H1 (cell line): ENCODE measurements around the gene SLITRK2. TPM values are rescaled to one million over a fixed set of nuclear protein-coding genes. Genes with fewer than 3 reads are reported as not detected.

Source experiments
- CTCF ChIA-PET: fragments of 300-600 bp; sonication (Branson Sonifier 250); formaldehyde crosslinking; loops from one replicate; lab custom pipeline; 2021; ENCODE audit not compliant: partially characterized antibody; lab: Charles Lee
- POLR2A ChIA-PET: fragments of 300-600 bp; sonication (Branson Sonifier 250); formaldehyde crosslinking; loops from one replicate; lab custom pipeline; 2021; ENCODE audit warnings: inconsistent platforms; ENCODE audit not compliant: partially characterized antibody; lab: Charles Lee
- DNase-seq, 2 experiments: peaks; one replicate each; pipeline versions ENCODE4 v3.0.0 to v3.0.0-alpha.2; 2010 to 2022; ENCODE audit warnings: low spot score in 2 of 2, low read depth in 1 of 2, mixed read lengths in 1 of 2
- FAIRE-seq: peaks from 2 replicates; lab custom pipeline; 2011; peaks lifted over from hg19 to GRCh38; lab: Jason Lieb, UNC
- H2AFZ ChIP-seq: 2 replicates; pipeline ENCODE4 v1.8.1; 2012; ENCODE audit warnings: low read length, inconsistent platforms
- H2AK5ac ChIP-seq: 2 replicates; pipeline ENCODE4 v1.6.1; 2013; ENCODE audit warnings: low read depth, low read length
- H2BK120ac ChIP-seq: replicated peaks from 2 replicates; pipeline ENCODE3; 2013; ENCODE audit warnings: low read depth, low read length, inconsistent platforms
- H2BK12ac ChIP-seq: 2 replicates; pipeline ENCODE4 v1.6.1; 2013; ENCODE audit warnings: low read depth, low read length
- H2BK15ac ChIP-seq: 2 replicates; pipeline ENCODE4 v1.6.1; 2013; ENCODE audit warnings: low read length
- H2BK20ac ChIP-seq: 2 replicates; pipeline ENCODE4 v1.6.1; 2013; ENCODE audit warnings: low read length
- H2BK5ac ChIP-seq: 2 replicates; pipeline ENCODE4 v1.6.1; 2013; ENCODE audit warnings: low read depth, low read length
- H3K14ac ChIP-seq: 2 replicates; pipeline ENCODE4 v1.6.1; 2013; ENCODE audit warnings: inconsistent platforms; ENCODE audit not compliant: insufficient read length
- H3K18ac ChIP-seq: 2 replicates; pipeline ENCODE4 v1.6.1; 2013; ENCODE audit warnings: low read length; ENCODE audit errors: extremely low read depth
- H3K23ac ChIP-seq: 2 replicates; pipeline ENCODE4 v1.6.1; 2013; ENCODE audit warnings: inconsistent platforms; ENCODE audit not compliant: insufficient read length
- H3K23me2 ChIP-seq: 2 replicates; pipeline ENCODE4 v1.6.1; 2013; ENCODE audit warnings: low read depth, low read length
- H3K27ac ChIP-seq: 2 replicates; pipeline ENCODE4 v1.6.1; 2011; ENCODE audit warnings: low read depth, low read length, inconsistent platforms
- H3K27me3 ChIP-seq, 4 experiments: replicated peaks in 1 of 4; 1 replicate in 1 of 4; 2 replicates in 3 of 4; pipeline versions ENCODE4 v1.6.1 to v1.8.1; 2011 to 2013; ENCODE audit warnings: low read length in 3 of 4, mild to moderate bottlenecking in 3 of 4, inconsistent platforms in 2 of 4, mixed read lengths in 2 of 4, moderate library complexity in 1 of 4; ENCODE audit not compliant: control insufficient read depth in 3 of 4, insufficient read depth in 3 of 4; ENCODE audit errors: extremely low read depth in 1 of 4
- H3K36me3 ChIP-seq, 4 experiments: 2 replicates each; pipeline versions ENCODE4 v1.6.1 to v1.8.1; 2011 to 2013; ENCODE audit warnings: mild to moderate bottlenecking in 4 of 4, low read length in 3 of 4, moderate library complexity in 2 of 4, control low read depth in 1 of 4, inconsistent platforms in 1 of 4; ENCODE audit not compliant: insufficient read depth in 4 of 4, control insufficient read depth in 2 of 4
- H3K4ac ChIP-seq: replicated peaks from 2 replicates; pipeline ENCODE3; 2013; ENCODE audit warnings: low read length, low read depth, mixed read lengths, inconsistent platforms; ENCODE audit not compliant: insufficient read length
- H3K4me1 ChIP-seq, 4 experiments: replicated peaks in 1 of 4; 1 replicate in 1 of 4; 2 replicates in 3 of 4; pipeline versions ENCODE4 v1.6.1 to v1.8.1; 2011 to 2013; ENCODE audit warnings: low read length in 3 of 4, inconsistent platforms in 2 of 4, mixed read lengths in 1 of 4; ENCODE audit not compliant: insufficient read depth in 4 of 4, control insufficient read depth in 3 of 4
- H3K4me2 ChIP-seq, 2 experiments: 2 replicates each; pipeline versions ENCODE4 v1.6.1 to v1.8.1; 2011 to 2013; ENCODE audit warnings: low read depth in 2 of 2, low read length in 2 of 2, control low read depth in 1 of 2, inconsistent platforms in 1 of 2, mild to moderate bottlenecking in 1 of 2; ENCODE audit not compliant: insufficient read depth in 1 of 2
- H3K4me3 ChIP-seq, 4 experiments: fragments of 200-600, 300-600 bp in 1 of 4; sonication (generic), shearing (Covaris generic), sonication (Bioruptor Twin) in 1 of 4; 2 replicates each; pipeline versions ENCODE4 v1.5.1 to v1.8.1; 2011 to 2016; ENCODE audit warnings: low read length in 4 of 4, low read depth in 3 of 4, control low read depth in 2 of 4, inconsistent platforms in 2 of 4, mild to moderate bottlenecking in 2 of 4, mixed read lengths in 1 of 4, moderate library complexity in 1 of 4; ENCODE audit not compliant: insufficient read depth in 2 of 4; ENCODE audit errors: extremely low read depth in 1 of 4
- H3K56ac ChIP-seq: replicated peaks from 2 replicates; pipeline ENCODE3; 2013; ENCODE audit warnings: low read depth, mild to moderate bottlenecking, mixed read lengths, low read length, inconsistent platforms; ENCODE audit not compliant: insufficient read length
- H3K79me1 ChIP-seq: 2 replicates; pipeline ENCODE4 v1.6.1; 2013; ENCODE audit warnings: low read depth, low read length, control low read depth
- H3K79me2 ChIP-seq, 2 experiments: 2 replicates each; pipeline versions ENCODE4 v1.6.1 to v1.8.1; 2012 to 2013; ENCODE audit warnings: low read length in 2 of 2, mild to moderate bottlenecking in 2 of 2, inconsistent platforms in 1 of 2; ENCODE audit not compliant: insufficient read depth in 2 of 2, control insufficient read depth in 1 of 2
- H3K9ac ChIP-seq, 4 experiments: replicated peaks in 1 of 4; 1 replicate in 1 of 4; 2 replicates in 3 of 4; pipeline versions ENCODE4 v1.6.1 to v1.8.1; 2011 to 2013; ENCODE audit warnings: low read depth in 3 of 4, low read length in 3 of 4, control low read depth in 2 of 4, mild to moderate bottlenecking in 2 of 4, moderate library complexity in 2 of 4, inconsistent platforms in 1 of 4; ENCODE audit errors: extremely low read depth in 1 of 4
- H3K9me3 ChIP-seq, 2 experiments: 2 replicates each; pipeline versions ENCODE4 v1.6.1 to v1.8.1; 2012 to 2013; ENCODE audit warnings: mild to moderate bottlenecking in 2 of 2, moderate library complexity in 2 of 2, control low read depth in 1 of 2, inconsistent platforms in 1 of 2, low read depth in 1 of 2, low read length in 1 of 2, mixed read lengths in 1 of 2; ENCODE audit not compliant: insufficient read depth in 2 of 2
- H4K20me1 ChIP-seq, 2 experiments: replicated peaks in 1 of 2; 2 replicates each; pipeline versions ENCODE3 to v1.8.1; 2011 to 2013; ENCODE audit warnings: inconsistent platforms in 2 of 2, low read length in 2 of 2, mild to moderate bottlenecking in 1 of 2; ENCODE audit not compliant: insufficient read depth in 2 of 2, control insufficient read depth in 1 of 2
- H4K5ac ChIP-seq: 2 replicates; pipeline ENCODE4 v1.6.1; 2013; ENCODE audit warnings: low read length, low read depth, mixed read lengths, inconsistent platforms; ENCODE audit not compliant: insufficient read length
- H4K8ac ChIP-seq: 2 replicates; pipeline ENCODE4 v1.8.0; 2013; ENCODE audit warnings: mild to moderate bottlenecking, moderate library complexity, low read length, inconsistent platforms; ENCODE audit not compliant: insufficient read depth; ENCODE audit errors: extremely low read depth
- H4K91ac ChIP-seq: replicated peaks from 2 replicates; pipeline ENCODE3; 2013; ENCODE audit warnings: low read length, mixed read lengths, inconsistent platforms; ENCODE audit not compliant: insufficient read length
- ASH2L ChIP-seq: fragments of 200-600, 300-600 bp; sonication (generic); IDR thresholded peaks from one replicate; pipeline ENCODE4 v1.7.1; 2017; ENCODE audit warnings: low read length
- SRF ChIP-seq: IDR thresholded peaks from 2 replicates; pipeline ENCODE4 v1.6.1; 2011; ENCODE audit warnings: mild to moderate bottlenecking, low read depth, low read length, moderate library complexity
- WGBS, 2 experiments: shearing (Covaris generic) in 1 of 2; methylation state at CpG; one replicate each; pipeline versions ENCODE4 v1.1.6 to v1.1.7; 2013 to 2015; ENCODE audit warnings: low lambda C conversion rate in 2 of 2, mixed read lengths in 2 of 2, inconsistent platforms in 1 of 2, low coverage in 1 of 2, missing lambda C conversion rate in 1 of 2; ENCODE audit not compliant: insufficient replicate concordance in 2 of 2, insufficient coverage in 1 of 2, insufficient read length in 1 of 2; ENCODE audit errors: extremely low coverage in 1 of 2, missing lambda C conversion rate in 1 of 2; 5-methylcytosine and 5-hydroxymethylcytosine counted together
- polyA plus RNA-seq, 7 experiments: library from polyadenylated mRNA; depleted of rRNA in 3 of 7; stranded (reverse) in 5 of 7; unstranded in 2 of 7; fragments of >200 nt in 5 of 7; fragments of 200-250 nt in 2 of 7; gene quantifications; 1 replicate in 5 of 7; 2 replicates in 1 of 7; 4 replicates in 1 of 7; pipeline versions ENCODE4 v1.2.1 to v1.2.3, GENCODE V29; 2011 to 2013; ENCODE audit warnings: missing spikeins in 2 of 7, mixed read lengths in 2 of 7
- total RNA-seq: library from RNA; stranded (reverse); fragmentation: NEBNext Ultra II Directional; extraction: Animal tissue kit (Norgen Biotek cat#: 25700); gene quantifications from 2 replicates; pipeline ENCODE4 v1.2.1, GENCODE V29; 2021

The SLITRK2 gene
- total and polyA plus RNA-seq, 2 of the 8 experiments (the other 6 are each of a cell fraction or from before 2014, with no cell fraction given): 0.14 to 0.39 TPM

DNA sequence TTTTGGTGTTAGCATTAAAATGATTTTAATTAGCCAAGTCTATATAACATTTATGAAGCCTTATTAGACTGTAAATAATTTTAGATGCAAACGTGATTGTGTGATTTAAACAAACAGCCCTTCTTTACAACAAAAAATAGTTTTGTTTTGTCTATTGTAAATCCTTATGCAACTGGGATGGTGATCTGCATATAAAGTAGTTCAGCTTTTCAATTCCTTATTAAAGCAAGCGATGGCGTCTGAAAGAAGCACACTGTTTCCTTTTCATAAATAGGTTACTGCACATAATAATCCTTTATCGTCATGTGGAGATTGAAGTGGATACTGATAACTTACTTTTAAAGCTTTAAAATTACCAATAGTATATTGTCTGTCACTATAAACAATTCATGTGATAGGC is 8.8 kb downstream of the SLITRK2 start:
- H3K9ac ChIP-seq: no peak overlapping the region
- H2BK20ac ChIP-seq: no peak overlapping the region
- H3K14ac ChIP-seq: no peak overlapping the region
- H2AK5ac ChIP-seq: no peak overlapping the region
- H4K20me1 ChIP-seq: no peaks in the 10 kb centered on the region
- H3K27ac ChIP-seq: no peak overlapping the region
- no peak overlapping the region for H3K4me2 ChIP-seq
- peaks cover 0 to 3% (median 0%) of the 10 kb centered on the region in 4 experiments; a peak in 2 of 7 replicates for H3K4me1 ChIP-seq
- H2BK120ac ChIP-seq: no peak overlapping the region
- H3K23me2 ChIP-seq: peaks cover 4% of the 10 kb centered on the region; the same call in 1 of the 2 replicates
- H3K9me3 ChIP-seq: no peaks in the 10 kb centered on the region
- no peak for TF ChIP-seq ASH2L
- no peak for TF ChIP-seq SRF
- H3K79me1 ChIP-seq: no peaks in the 10 kb centered on the region
- H3K36me3 ChIP-seq: no peaks in the 10 kb centered on the region
- no peak overlapping the region for H2BK12ac ChIP-seq
- no peak overlapping the region for H3K4me3 ChIP-seq
- no peak overlapping the region for H2BK5ac ChIP-seq
- FAIRE-seq: no peak
- H3K27me3 ChIP-seq: peaks cover 12 to 26% (median 22%) of the 10 kb centered on the region in 4 experiments
- WGBS, 2 experiments: 84% methylated on average over 4 of the region's 4 CpGs; no CpG with 5 or more reads in 1 of the 2 experiments
- no peak overlapping the region for H4K5ac ChIP-seq
- no peak overlapping the region for H3K23ac ChIP-seq
- H3K56ac ChIP-seq: no peak overlapping the region
- H3K4ac ChIP-seq: no peak overlapping the region
- H2AFZ ChIP-seq: no peak overlapping the region
- H4K91ac ChIP-seq: no peak overlapping the region
- H2BK15ac ChIP-seq: no peak overlapping the region
- no peak for DNase-seq
- H3K79me2 ChIP-seq: no peaks in the 10 kb centered on the region
- ChIA-PET CTCF (no interaction called here), POLR2A (no interaction called here)
- no peak overlapping the region for H3K18ac ChIP-seq
- H4K8ac ChIP-seq: no peak overlapping the region
